ENCODE results near the gene INKA1. TPM values are rescaled to one million over a fixed set of nuclear protein-coding genes. Genes with fewer than 3 reads are reported as not detected.
A peak's percentile ranks its signal among the peaks of the same experiment; 100 is the strongest.
"Not testable (repeated sequence)": the region's sequence is repeated elsewhere in the genome, so short reads cannot be mapped to it uniquely, and the experiment has no call there.

INKA1 gene
- total and polyA plus RNA-seq, 2 experiments from 2014 or later: 4.3 to 4.4 TPM

DNA sequence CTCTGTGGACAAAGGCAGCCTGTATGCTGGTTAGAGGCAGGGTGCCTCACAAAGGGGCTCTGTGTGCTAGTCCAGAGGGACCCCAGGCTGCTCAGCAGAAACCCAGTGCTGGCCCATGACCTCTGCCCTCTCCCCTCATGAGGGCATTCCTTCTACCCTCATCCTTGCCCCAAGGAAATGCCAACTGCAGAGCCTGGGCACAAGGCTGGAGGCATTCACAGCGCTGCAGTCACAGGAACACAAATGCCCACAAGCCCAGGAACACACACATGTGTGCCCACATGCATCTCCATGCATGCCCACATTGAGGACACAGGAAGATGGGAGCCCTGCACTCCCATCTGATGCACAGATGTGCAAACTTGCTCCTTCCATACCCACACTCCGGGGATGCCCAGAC lies 3.8 kb downstream of the INKA1 start:
- Histone ChIP-seq H3K36me3 (no peaks in the 10 kb centered on the region), H3K27ac (no peak overlapping the region), H3K4me1 (ENCODE audit: low read depth) (peaks cover 32% of the 10 kb centered on the region), H3K4me3 (no peak overlapping the region), H3K27me3 (peaks cover 16% of the 10 kb centered on the region), H3K9me3 (ENCODE audit: low read depth) (no peaks in the 10 kb centered on the region)
- no peak for DNase-seq (ENCODE audit: low read depth in 1 of 2, low spot score in 1 of 2)
- TF ChIP-seq, protein P1, sequence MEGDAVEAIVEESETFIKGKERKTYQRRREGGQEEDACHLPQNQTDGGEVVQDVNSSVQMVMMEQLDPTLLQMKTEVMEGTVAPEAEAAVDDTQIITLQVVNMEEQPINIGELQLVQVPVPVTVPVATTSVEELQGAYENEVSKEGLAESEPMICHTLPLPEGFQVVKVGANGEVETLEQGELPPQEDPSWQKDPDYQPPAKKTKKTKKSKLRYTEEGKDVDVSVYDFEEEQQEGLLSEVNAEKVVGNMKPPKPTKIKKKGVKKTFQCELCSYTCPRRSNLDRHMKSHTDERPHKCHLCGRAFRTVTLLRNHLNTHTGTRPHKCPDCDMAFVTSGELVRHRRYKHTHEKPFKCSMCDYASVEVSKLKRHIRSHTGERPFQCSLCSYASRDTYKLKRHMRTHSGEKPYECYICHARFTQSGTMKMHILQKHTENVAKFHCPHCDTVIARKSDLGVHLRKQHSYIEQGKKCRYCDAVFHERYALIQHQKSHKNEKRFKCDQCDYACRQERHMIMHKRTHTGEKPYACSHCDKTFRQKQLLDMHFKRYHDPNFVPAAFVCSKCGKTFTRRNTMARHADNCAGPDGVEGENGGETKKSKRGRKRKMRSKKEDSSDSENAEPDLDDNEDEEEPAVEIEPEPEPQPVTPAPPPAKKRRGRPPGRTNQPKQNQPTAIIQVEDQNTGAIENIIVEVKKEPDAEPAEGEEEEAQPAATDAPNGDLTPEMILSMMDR (IDR thresholded peaks at IDR 0.05; ENCODE audit: low read depth, low read length): no peak

DNA sequence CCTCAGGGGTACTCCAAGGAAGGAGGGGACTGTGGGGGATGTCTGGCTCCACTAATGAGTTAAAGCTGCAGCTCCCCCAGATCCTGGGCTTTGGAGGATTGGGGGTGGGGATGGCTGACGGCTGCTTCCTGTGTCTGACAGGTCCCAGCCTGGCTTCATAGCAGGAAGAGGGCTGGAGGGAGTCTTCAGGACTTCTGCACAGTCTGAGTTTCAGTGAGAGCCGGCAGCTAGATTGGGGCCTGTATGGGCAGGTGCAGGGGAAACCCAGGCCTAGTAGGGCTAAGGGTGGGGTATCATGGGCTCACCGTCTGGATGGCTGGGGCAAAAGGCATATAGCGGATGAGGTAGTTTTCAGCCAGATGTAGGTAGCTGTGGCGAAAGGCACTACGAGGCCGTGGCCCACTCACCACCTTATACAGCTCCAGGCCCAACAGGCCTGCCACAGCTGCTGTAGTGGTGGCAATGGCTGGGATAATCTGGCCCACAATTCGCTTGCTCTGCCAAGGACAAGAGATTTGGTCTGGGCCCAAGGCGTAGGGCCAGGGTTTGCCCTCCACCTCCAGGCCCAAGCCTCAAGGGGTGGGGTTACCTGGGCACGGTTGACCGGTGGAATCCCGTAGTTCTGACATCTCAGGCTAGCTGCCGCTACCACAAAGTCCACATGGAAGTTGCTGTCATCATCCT lies 4.5 kb downstream of the INKA1 start:
- Histone ChIP-seq H3K9me3 (ENCODE audit: low read depth) (no peaks in the 10 kb centered on the region), H3K36me3 (no peaks in the 10 kb centered on the region), H3K4me1 (ENCODE audit: low read depth) (peaks cover 32% of the 10 kb centered on the region), H3K4me3 (no peak overlapping the region), H3K27ac (peak overlapping the region; percentile 26), H3K27me3 (peaks cover 14% of the 10 kb centered on the region)
- DNase-seq (ENCODE audit: low read depth in 1 of 2, low spot score in 1 of 2): peak in 1 of 2 donors; percentile 64
- TF ChIP-seq, protein P1 (IDR thresholded peaks at IDR 0.05; ENCODE audit: low read depth, low read length): no peak

DNA sequence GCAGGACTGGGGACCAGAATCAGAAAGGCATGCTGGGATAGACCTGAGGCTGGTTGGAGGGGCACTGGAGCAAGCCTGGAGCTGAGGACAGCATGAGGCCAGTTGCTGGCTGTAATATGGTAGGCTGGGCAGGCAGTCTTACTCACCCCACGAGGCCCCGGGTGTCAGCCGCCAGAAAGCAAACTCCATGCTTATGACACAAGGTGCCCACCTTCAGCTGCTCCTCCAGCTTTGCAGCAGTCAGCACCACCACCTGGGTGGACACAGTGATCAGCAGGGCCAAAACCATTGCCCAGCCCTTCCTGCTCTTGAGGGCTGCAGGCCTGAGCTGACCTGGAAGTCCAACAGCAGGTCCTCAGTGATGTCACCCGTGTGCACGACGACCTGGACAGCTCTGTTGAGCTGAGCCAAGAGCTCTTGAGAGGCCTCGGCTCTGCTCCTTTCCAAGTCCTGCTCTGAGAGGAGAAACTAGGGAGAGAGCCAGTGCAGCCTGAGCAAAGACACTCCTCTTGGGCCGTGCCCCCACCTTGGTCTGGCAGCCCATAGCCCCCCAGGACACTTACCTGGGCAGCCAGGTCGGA lies 9.9 kb downstream of the INKA1 start:
- TF ChIP-seq, protein P1 (IDR thresholded peaks at IDR 0.05; ENCODE audit: low read depth, low read length): no peak
- no peak for DNase-seq (ENCODE audit: low read depth in 1 of 2, low spot score in 1 of 2)
- Histone ChIP-seq H3K27ac (no peak overlapping the region), H3K4me1 (ENCODE audit: low read depth) (peaks cover 7% of the 10 kb centered on the region), H3K36me3 (no peaks in the 10 kb centered on the region), H3K27me3 (no peaks in the 10 kb centered on the region), H3K9me3 (ENCODE audit: low read depth) (no peaks in the 10 kb centered on the region), H3K4me3 (no peak overlapping the region)

DNA sequence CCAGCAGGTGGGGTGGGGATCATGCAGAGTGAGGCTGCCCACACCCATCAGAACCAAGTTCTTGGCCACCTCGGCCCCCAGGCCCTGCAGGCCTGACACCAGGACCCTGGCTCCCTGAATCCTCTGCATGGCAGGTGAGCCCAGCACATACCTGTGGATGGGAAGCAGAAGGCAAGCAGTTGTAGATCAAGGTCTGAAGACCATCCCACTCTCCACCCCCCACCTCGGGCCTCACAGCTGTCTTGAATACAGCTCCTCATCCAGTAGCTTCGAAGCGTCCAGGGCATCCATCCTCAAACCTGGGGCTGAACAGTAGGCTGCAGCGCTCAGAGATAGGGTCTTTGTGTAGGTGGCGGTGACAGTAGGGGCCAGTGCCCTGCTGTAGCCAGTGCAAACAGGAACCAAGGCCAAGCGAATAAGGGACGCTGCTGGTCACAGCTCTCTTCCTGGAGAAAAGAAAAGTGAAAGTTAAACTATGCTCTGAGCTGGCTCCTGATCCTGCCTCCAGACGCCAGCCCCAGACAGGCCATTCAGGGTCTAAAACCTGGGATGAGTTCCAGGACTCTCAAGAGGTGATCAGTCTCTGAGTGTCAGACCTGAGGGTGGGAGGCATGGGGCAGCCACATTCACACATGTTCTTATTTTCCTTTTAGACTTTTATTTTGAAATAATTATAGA lies 10.6 kb downstream of the INKA1 start, which contains the start of gene UBA7:
TSS of gene UBA7 (minus strand) at position 457 of the 678 bp plus-strand sequence. CDS start at position 291, 166 bp downstream.
- H3K9me3 ChIP-seq (ENCODE audit: low read depth): no peaks in the 10 kb centered on the region
- peak in 1 of 2 donors; percentile 86 for DNase-seq (ENCODE audit: low read depth in 1 of 2, low spot score in 1 of 2)
- no peaks in the 10 kb centered on the region for H3K36me3 ChIP-seq
- no peaks in the 10 kb centered on the region for H3K27me3 ChIP-seq
- H3K4me3 ChIP-seq: no peak within 1 kb of the TSS
- no peak within 1 kb of the TSS for H3K27ac ChIP-seq
- TF ChIP-seq, protein P1 (IDR thresholded peaks at IDR 0.05; ENCODE audit: low read depth, low read length): no peak
- H3K4me1 ChIP-seq (ENCODE audit: low read depth): peaks cover 7% of the 10 kb centered on the region

DNA sequence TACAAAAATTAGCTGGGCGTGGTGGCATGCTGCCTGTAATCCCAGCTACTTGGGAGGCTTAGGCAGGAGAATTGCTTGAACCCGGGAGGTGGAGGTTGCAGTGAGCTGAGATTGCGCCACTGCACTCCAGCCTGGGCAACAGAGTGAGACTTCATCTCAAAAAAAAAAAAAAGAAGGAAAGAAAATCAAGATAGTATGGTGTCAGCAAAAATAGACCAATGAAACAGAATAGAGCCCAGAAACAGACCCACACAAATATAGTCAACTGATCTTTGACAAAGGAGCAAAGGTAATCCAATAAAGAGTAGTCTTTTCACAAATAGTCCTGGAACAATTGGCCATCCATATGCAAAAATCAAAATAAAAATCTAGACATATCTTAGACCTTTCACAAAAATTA lies 20.1 kb downstream of the INKA1 start:
- H3K4me1 ChIP-seq (ENCODE audit: low read depth); H3K36me3 ChIP-seq; H3K4me3 ChIP-seq; H3K27ac ChIP-seq; H3K9me3 ChIP-seq (ENCODE audit: low read depth); H3K27me3 ChIP-seq; DNase-seq (ENCODE audit: low read depth in 1 of 2, low spot score in 1 of 2): not testable (repeated sequence)

DNA sequence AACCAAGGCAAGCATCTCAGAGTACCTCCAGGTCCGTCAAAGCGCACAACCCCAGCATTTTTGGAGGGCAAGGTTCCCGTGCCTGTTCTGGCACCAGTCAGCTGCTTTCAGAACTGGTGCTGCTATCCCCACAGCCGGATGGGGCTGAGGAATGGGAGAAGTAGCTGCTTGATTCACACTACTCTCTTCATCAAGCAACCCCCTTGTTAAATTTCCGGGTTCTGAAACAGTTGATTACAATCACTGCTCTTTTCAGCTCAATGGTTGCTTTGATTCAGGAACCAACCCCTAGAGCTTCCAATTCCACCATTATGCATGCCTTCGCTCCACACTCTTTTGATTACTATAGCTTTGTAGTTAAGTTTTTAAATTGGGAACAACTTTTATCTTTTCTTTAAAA lies 23.0 kb downstream of the INKA1 start:
- no peak overlapping the region for H3K4me3 ChIP-seq
- H3K4me1 ChIP-seq (ENCODE audit: low read depth): no peaks in the 10 kb centered on the region
- no peak overlapping the region for H3K27ac ChIP-seq
- H3K9me3 ChIP-seq (ENCODE audit: low read depth): no peaks in the 10 kb centered on the region
- no peaks in the 10 kb centered on the region for H3K27me3 ChIP-seq
- H3K36me3 ChIP-seq: no peaks in the 10 kb centered on the region
- DNase-seq (ENCODE audit: low read depth in 1 of 2, low spot score in 1 of 2): peak in 1 of 2 donors; percentile 7
- TF ChIP-seq, protein P1 (IDR thresholded peaks at IDR 0.05; ENCODE audit: low read depth, low read length): no peak
